ENCODE measurements around the gene OGDHL. TPM values are rescaled to one million over a fixed set of nuclear protein-coding genes. Genes with fewer than 3 reads are reported as not detected.

Gene OGDHL
- total RNA-seq, 1 donor from 2014 or later, result 4.1 TPM

DNA sequence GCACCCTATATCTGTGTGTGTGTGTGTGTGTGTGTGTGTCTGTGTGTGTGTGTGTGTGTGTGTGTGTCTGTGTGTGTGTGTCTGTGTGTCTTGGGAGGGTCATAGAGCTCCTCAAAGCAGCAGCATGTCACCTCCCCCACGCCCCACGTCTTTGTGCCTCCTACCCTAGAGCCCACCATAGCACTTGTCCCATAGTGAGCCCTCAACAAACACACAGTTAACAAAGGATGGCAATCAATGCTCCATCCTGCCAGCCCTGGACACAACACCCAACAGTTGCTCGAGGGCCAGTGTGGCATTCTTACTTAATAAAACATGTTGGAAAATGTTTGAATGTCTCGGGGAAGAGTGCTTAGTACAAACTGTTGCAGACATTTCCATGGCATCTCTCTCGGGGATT lies 52.2 kb downstream of the OGDHL start:
- no peak for ATAC-seq
- intact Hi-C loops (cut with micrococcal nuclease), result no loop called here
- DNase-seq, result no peak

DNA sequence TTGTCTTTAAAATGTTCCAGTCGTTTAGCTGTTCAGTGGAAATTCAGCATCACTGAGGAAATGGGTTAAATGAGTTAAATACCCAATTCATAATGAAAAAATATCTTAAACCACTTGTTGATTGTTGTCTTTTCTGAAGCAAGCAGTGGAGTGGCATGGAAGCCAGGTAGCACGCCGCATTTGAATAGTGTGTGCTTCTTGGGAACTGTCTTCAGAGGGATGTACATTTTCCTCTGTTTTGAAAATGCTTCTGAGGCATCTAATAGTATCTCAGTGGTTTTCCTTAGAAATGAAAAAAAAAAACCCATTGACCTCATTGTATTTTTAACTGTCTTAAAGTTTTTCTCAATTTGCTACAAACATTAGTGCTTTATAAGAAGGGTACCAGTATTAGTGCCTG lies 54.5 kb downstream of the OGDHL start:
- ATAC-seq, result no peak
- DNase-seq, result no peak
- intact Hi-C loops (cut with micrococcal nuclease), result no loop called here

DNA sequence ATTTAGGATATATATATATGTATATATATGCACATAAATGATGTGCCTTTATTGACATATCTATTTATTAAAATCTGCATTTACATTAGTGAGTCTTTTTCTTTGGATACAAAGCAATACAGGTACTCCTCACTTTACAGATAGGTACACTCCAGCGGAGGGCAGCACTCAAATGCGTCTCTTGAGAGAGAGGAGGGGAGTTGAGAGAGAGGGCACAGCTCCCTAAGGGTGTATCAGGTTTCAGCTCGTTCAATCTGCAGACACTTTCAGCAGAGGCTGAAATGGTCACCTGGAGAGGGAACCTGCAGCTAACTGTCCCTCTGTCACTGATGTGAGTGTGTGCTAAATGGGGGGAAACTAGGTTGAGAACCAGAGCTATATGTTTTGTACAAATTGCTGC lies 61.1 kb downstream of the OGDHL start:
- DNase-seq (no peak), ATAC-seq (no peak)
- intact Hi-C loops (cut with micrococcal nuclease), result no loop called here

DNA sequence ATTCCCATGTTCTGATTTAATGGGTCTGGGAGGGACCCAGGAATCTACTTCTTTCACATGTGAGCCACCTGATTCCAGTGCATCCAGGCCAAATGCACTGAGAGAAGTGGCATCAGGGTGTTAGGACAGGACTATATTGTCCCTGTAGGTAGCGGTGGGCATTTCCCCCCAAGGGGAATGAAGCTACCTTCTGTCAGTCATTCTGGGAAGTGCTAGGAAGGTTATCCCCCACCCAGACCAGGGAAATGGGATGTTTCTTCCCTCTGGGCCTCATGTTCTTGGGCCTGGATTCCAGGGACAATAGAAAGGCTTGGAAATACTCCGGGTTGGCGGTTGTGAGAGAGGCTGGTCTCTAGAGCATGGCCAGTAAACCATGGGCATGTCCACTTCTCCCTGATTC lies 61.9 kb downstream of the OGDHL start:
- DNase-seq (no peak), ATAC-seq (no peak)
- intact Hi-C loops (cut with micrococcal nuclease), result no loop called here

DNA sequence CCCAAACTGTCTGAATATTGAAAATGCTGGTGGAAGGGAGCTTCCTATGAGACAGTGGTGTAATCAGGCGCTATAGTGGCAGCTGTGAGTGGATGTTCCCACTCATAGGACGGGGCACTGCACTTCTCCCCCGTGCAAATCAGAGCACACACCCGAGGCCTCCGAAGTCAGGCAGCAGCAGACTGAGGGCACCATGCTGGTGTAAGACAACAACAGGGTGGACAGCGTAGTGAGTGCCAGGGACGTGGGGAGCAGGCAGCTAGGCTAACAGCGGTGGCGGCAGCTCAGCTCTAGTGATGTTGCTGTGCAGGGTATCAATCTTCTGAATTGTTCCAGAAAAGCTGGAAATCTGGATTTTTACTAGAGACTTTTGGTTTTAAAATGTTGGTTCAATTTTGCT lies 63.4 kb downstream of the OGDHL start:
- intact Hi-C loops (cut with micrococcal nuclease), result no loop called here
- no peak for DNase-seq
- ATAC-seq, result no peak

DNA sequence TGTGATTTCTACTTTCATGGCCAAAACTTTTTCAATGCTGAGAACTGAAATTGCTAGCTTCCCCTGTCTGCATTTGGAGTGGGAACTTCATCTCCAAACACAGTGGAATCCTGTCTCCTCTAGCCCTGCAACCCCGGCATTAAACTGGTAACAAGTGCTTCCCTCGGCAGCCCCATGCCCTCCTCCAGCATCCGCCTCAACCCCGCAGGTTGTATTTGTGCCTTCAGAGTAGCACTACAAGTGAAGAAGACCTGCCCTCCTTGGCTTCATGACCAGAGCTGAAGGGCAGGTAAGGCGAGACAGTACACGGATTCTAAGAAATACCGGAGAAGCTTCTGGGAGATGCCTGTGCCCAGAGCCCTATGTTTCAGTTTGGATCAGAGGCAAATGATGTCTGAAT lies 65.8 kb downstream of the OGDHL start:
- ATAC-seq (no peak), DNase-seq (no peak)
- intact Hi-C loops (cut with micrococcal nuclease), result no loop called here

DNA sequence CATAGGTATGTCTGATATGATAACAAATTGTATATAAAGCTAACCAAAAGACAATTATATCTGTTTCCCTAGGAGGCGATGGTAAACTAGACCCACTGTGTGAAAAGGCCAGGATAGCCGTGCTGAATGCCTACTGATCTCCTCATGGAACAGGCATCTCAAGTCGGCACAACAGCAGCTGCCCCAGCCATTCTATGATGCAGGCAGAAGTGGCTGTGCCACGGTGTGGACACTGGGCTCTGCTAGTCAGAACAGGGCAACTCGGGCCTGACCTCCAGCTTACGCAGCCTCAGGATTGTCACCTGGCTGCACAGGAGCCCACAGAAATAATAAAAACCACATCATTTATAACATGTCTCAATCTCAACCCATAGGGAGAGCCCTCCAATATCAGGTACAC lies 67.7 kb downstream of the OGDHL start:
- ATAC-seq (no peak), DNase-seq (no peak)
- intact Hi-C loops (cut with micrococcal nuclease), result no loop called here

DNA sequence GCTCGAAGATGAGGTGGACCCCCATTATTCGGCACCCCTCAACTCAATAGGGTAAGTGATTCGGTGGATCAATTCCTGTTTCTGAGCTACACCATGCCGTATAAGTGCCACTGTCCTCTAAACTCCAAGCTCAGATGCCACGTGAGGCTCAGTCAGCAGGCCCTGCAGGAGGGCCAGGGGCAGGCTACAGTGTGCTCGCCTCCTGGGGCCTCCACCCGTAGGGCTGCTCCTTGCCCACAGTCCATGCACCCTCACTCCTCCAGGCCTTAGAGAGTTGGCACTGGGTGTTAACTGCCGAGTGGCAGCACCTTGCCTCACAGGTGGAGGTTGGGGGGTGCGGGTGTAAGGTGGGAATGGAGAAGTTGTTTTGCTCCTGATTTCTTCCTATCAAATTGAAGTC lies 70.5 kb downstream of the OGDHL start:
- ATAC-seq (no peak), DNase-seq (no peak)
- intact Hi-C loops (cut with micrococcal nuclease), result no loop called here

DNA sequence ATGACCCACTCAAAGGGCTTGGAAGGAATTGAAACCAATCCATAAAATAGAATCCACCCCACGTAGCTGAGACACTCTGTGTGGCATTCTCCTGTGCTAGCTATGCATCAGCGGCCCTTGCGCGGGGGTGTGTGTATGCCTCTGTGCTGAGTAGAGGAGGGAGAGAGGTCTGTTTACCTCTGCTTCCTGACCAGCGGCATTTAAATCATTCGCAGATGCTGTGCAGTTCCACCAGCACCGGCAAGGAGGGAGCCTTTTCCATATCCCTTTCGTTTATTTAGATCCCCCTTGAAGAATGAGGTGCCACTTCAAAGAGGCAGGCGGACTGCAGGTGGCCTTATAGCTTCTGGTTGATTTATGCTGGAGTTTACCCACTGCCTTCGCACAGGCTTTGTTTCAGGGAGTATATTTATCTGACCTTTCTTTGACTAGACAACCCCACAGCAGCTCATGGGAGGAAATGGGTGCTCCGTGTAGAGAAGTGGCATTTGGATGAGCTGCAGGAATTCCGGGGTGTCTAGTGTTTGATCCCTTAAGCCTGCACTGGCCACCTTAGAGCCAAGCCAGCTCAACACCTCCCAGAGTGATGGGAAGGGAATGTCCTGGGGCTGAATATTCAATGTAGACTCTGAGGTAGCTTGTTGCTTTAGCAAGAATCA lies 71.3 kb downstream of the OGDHL start:
- ATAC-seq (no peak), DNase-seq (no peak)
- intact Hi-C loops (cut with micrococcal nuclease), result no loop called here

DNA sequence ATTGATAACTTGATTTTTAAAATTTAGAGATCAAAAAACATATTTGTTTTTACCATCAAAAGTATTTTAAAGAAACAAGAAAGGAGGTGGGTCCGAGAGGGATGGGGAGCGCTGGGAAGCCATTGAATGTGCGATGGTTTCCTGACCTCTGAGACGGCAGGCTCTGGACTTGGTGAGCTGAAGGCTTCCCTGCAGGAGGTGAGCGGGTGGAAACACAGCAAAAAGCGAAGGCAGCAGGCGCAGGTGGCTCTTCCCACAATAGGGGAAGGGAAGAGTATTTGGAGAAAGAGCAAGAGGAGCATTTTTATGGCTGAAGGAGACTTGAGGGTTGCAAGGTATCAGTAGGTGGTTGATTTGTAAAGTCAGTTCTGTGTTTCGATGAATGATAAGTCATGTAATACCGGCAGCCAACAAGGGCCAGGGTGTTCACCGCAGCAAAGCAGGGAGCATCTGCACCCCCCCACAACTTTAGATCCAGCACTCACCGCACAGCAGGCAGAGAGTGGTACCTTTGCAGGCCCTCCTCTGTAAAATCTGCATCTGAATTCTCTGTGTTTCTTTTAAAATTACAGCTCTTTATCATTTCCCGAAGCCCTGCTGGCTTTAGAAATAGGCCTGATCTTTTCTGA lies 72.1 kb downstream of the OGDHL start:
- ATAC-seq (no peak), DNase-seq (no peak)
- intact Hi-C loops (cut with micrococcal nuclease), result no loop called here

DNA sequence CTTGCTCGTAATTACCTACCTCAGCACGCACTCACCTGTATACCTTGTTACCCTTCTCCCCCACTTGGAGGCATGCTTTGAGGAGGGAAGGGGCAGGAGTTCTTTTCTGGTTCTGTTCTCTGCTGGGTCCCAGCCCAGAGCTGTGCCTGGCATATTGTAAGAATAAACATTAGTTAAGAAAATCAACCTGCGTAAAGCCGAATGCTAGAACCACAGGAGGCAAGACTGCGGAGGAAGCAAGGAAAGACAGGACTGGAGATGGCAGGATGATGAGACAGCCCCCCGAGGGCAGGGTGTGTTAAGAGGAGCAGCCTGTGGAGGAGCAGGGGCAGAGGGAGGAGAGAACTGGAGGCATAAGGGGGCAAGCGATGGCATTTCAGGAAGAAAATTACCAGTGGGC lies 73.2 kb downstream of the OGDHL start:
- no peak for DNase-seq
- ATAC-seq, result no peak
- intact Hi-C loops (cut with micrococcal nuclease), result no loop called here

DNA sequence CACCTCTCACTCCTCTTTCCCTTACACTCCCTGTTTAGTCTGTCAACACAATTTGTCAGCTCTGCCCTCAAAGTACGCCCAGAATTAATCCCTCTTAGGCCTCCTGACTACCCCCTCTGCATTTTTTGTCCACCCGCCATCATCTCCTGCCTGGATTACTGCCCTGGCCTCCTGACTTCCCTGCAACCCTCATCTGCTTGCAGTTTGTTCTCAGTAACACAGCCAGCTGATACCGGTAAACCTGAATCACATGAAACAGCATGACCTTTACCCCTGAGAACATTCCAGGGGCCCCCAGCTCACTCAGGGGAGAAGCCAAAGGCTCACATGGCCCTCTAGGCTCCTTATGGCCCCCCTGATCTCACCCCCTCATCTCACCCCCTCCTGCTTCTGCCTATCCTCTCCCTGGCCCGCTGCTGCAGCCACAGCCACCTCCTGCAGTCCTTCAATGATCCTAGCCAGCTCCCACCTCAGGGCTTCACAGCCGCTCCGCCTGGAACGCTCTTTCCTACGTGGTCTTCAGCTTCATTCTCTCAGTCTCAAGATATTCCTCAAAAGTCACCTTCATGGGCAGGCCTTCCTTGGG lies 73.8 kb downstream of the OGDHL start:
- DNase-seq (no peak), ATAC-seq (no peak)
- intact Hi-C loops (cut with micrococcal nuclease), result no loop called here

DNA sequence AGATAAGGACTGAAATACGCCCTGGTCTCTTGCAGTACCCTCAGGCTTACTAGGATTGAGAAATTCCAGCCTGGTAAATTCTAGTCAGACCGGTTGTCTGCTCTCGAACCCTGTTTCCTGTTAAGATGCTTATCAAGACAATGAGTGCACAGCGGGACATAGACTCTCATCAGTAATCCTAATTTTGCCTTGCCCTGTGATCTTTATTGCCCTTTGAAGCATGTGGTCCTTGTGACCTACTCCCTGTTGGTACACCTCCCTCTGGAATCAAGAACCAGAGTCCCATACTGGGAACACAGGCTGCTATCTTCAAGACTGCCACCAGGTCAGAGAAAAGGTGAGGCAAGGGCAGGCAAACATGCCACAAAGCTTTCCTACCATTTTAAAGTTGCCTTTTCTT lies 75.5 kb downstream of the OGDHL start:
- ATAC-seq (no peak), DNase-seq (no peak)
- intact Hi-C loops (cut with micrococcal nuclease), result no loop called here

Other genes with a start within 250 kb of the OGDHL start
- gene ERCC6, start 223.2 kb downstream of the OGDHL start, total RNA-seq, result 25.1 TPM
- gene SLC18A3, start 152.0 kb downstream of the OGDHL start, total RNA-seq, result not detected
- gene CHAT, start 148.3 kb downstream of the OGDHL start, total RNA-seq, result not detected
- gene C10orf53, start 82.7 kb downstream of the OGDHL start, total RNA-seq, result not detected
- gene PARG, start 179.7 kb upstream of the OGDHL start, total RNA-seq, result 22.7 TPM
- 15.8 TPM for gene TIMM23B, start 179.7 kb upstream of the OGDHL start, total RNA-seq
- 4.5 TPM for gene AGAP6, start 226.1 kb upstream of the OGDHL start, total RNA-seq

Data from left ventricle myocardium superior (tissue), 1 donor.